HepG2 (cell line): ENCODE measurements around the gene TM4SF5. TPM values are rescaled to one million over a fixed set of nuclear protein-coding genes. Genes with fewer than 3 reads are reported as not detected.
A peak's percentile ranks its signal among the peaks of the same experiment; 100 is the strongest.

Source experiments
- CCDC6 ChIP-seq: sonication (generic); formaldehyde crosslinking; IDR thresholded peaks from 2 replicates; pipeline ENCODE4 v1.8.1; 2022; ENCODE audit warnings: mild to moderate bottlenecking, missing genetic modification reagents, moderate library complexity
- CREB3 ChIP-seq: sonication (generic); formaldehyde crosslinking; IDR thresholded peaks from 2 replicates; pipeline ENCODE4 v1.5.0; 2020; ENCODE audit warnings: missing genetic modification reagents
- FOXK2 ChIP-seq: fragments of 450-650 bp; IDR thresholded peaks from 2 replicates; pipeline ENCODE4 v1.6.1; 2016
- FOXO1 ChIP-seq: sonication (generic); formaldehyde crosslinking; IDR thresholded peaks from 2 replicates; pipeline ENCODE4 v1.4.0; 2020; ENCODE audit warnings: missing genetic modification reagents
- GATA4 ChIP-seq: sonication (generic); IDR thresholded peaks from 2 replicates; pipeline ENCODE4 v1.6.1; 2016; ENCODE audit warnings: antibody characterized with exemption, low read depth, borderline replicate concordance
- IRF1 ChIP-seq: sonication (generic); formaldehyde crosslinking; IDR thresholded peaks from 2 replicates; pipeline ENCODE4 v1.4.0; 2020; ENCODE audit warnings: low read depth, mild to moderate bottlenecking, missing genetic modification reagents
- KLF12 ChIP-seq: sonication (generic); formaldehyde crosslinking; IDR thresholded peaks from 2 replicates; pipeline ENCODE4 v1.4.0; 2020; ENCODE audit warnings: missing genetic modification reagents, borderline replicate concordance
- LRRFIP1 ChIP-seq: sonication (generic); formaldehyde crosslinking; conservative IDR thresholded peaks from 2 replicates; pipeline ENCODE4 v1.4.0; 2020; ENCODE audit warnings: missing genetic modification reagents
- MLLT10 ChIP-seq: sonication (generic); formaldehyde crosslinking; IDR thresholded peaks from 2 replicates; pipeline ENCODE4 v1.4.0; 2020; ENCODE audit warnings: missing genetic modification reagents
- PRDM4 ChIP-seq: sonication (generic); formaldehyde crosslinking; IDR thresholded peaks from 2 replicates; pipeline ENCODE4 v1.9.0; 2021; ENCODE audit warnings: missing genetic modification reagents, borderline replicate concordance
- TP53 ChIP-seq: sonication (generic); formaldehyde crosslinking; conservative IDR thresholded peaks from 2 replicates; pipeline ENCODE4 v1.4.0; 2020; ENCODE audit warnings: missing genetic modification reagents
- TRIM22 ChIP-seq: fragments of 450-650 bp; IDR thresholded peaks from 2 replicates; pipeline ENCODE4 v1.6.1; 2017
- ZFP37 ChIP-seq: sonication (generic); formaldehyde crosslinking; IDR thresholded peaks from 2 replicates; pipeline ENCODE4 v1.4.0; 2020; ENCODE audit warnings: missing genetic modification reagents, borderline replicate concordance
- ZKSCAN8 ChIP-seq: IDR thresholded peaks from 2 replicates; pipeline ENCODE4 v1.6.1; 2016; ENCODE audit warnings: borderline replicate concordance, missing genetic modification reagents, missing compliant biosample characterization
- ZNF160 ChIP-seq: sonication (generic); formaldehyde crosslinking; IDR thresholded peaks from 2 replicates; pipeline ENCODE4 v1.8.0; 2022; ENCODE audit warnings: mild to moderate bottlenecking, inconsistent platforms, missing genetic modification reagents
- ZNF343 ChIP-seq: sonication (generic); formaldehyde crosslinking; IDR thresholded peaks from 2 replicates; pipeline ENCODE4 v1.4.0; 2020; ENCODE audit warnings: mild to moderate bottlenecking, missing genetic modification reagents
- ZNF484 ChIP-seq: sonication (generic); formaldehyde crosslinking; IDR thresholded peaks from 2 replicates; pipeline ENCODE4 v1.5.1; 2020; ENCODE audit warnings: mild to moderate bottlenecking, low read depth, missing genetic modification reagents, borderline replicate concordance
- ZNF513 ChIP-seq: sonication (generic); formaldehyde crosslinking; conservative IDR thresholded peaks from 2 replicates; pipeline ENCODE4 v1.5.0; 2020; ENCODE audit warnings: missing genetic modification reagents
- ZNF777 ChIP-seq: sonication (generic); formaldehyde crosslinking; IDR thresholded peaks from 2 replicates; pipeline ENCODE4 v1.4.0; 2020; ENCODE audit warnings: missing genetic modification reagents
- ZSCAN9 ChIP-seq: IDR thresholded peaks from 2 replicates; pipeline ENCODE4 v1.6.1; 2016; ENCODE audit warnings: borderline replicate concordance
- polyA plus RNA-seq, 8 experiments: library from polyadenylated mRNA; depleted of rRNA in 3 of 8; stranded (reverse) in 7 of 8; unstranded in 1 of 8; fragments of >200 nt; fragmentation: Illumina TruSeq in 4 of 8; extraction: Trizol in 4 of 8; gene quantifications; 2 replicates each; pipeline versions ENCODE4 v1.2.1 to v1.2.3, GENCODE V29; 2011 to 2016; ENCODE audit warnings: low read depth in 4 of 8, missing spikeins in 1 of 8, mixed read lengths in 1 of 8; ENCODE audit not compliant: insufficient read depth in 1 of 8
- total RNA-seq, 5 experiments: library from RNA; depleted of rRNA; stranded (reverse); fragments of >200 nt; fragmentation: Illumina TruSeq; extraction: Trizol; gene quantifications; 2 replicates each; pipeline ENCODE4 v1.2.3, GENCODE V29; 2016; ENCODE audit warnings: low read depth in 1 of 5

The TM4SF5 gene
- total and polyA plus RNA-seq, 2 of the 13 experiments (the other 11 are each of a cell fraction or from before 2014, with no cell fraction given): 30.1 to 126 TPM

GRCh38 chr17:4771519-4772234 is at the start of gene TM4SF5 (continued):
- TF ChIP-seq LRRFIP1: no peak
- TF ChIP-seq IRF1 (CRISPR knock-in tag): no peak
- TF ChIP-seq FOXK2: peak; percentile 95
- TF ChIP-seq GATA4: peak; percentile 57
- TF ChIP-seq ZFP37: peak; percentile 92; the same call in 1 of the 2 replicates
- peak; percentile 85; the same call in 1 of the 2 replicates for TF ChIP-seq KLF12 (CRISPR knock-in tag)
- TF ChIP-seq TRIM22: no peak
- peak; percentile 80; the same call in 1 of the 2 replicates for TF ChIP-seq CREB3
- 0 out of 2 replicates have a peak, but pooled peaks have one; percentile 57 for TF ChIP-seq ZSCAN9
- no peak for TF ChIP-seq CCDC6 (CRISPR knock-in tag)
- TF ChIP-seq MLLT10 (CRISPR knock-in tag): no peak
- peak; percentile 98 for TF ChIP-seq FOXO1
- TF ChIP-seq ZNF777 (CRISPR knock-in tag): no peak; the same call in 1 of the 2 replicates
- no peak; the same call in 1 of the 2 replicates for TF ChIP-seq ZNF484 (CRISPR knock-in tag)
- no peak for TF ChIP-seq ZKSCAN8 (CRISPR knock-in tag)
- no peak for TF ChIP-seq ZNF513 (CRISPR knock-in tag)
- peak; percentile 66 for TF ChIP-seq TP53 (CRISPR knock-in tag)
- TF ChIP-seq PRDM4 (CRISPR knock-in tag): 0 out of 2 replicates have a peak, but pooled peaks have one; percentile 49
- peak; percentile 66; the same call in 1 of the 2 replicates for TF ChIP-seq ZNF343 (CRISPR knock-in tag)
- peak; percentile 47; the same call in 1 of the 2 replicates for TF ChIP-seq ZNF160
